IPS DF 6.9 (cell line): ENCODE data around the gene SLC35F1.

Source experiments
- DNase-seq: peaks from one replicate; pipeline ENCODE4 v3.0.0-alpha.2; 2013; ENCODE audit warnings: low read depth, low spot score
- H3K27ac ChIP-seq: one replicate; pipeline ENCODE4 v1.5.1; 2013; ENCODE audit warnings: low read length, control low read depth
- H3K27me3 ChIP-seq: 2 replicates; pipeline ENCODE4 v1.6.1; 2013; ENCODE audit warnings: mild to moderate bottlenecking, low read length; ENCODE audit not compliant: control insufficient read depth, insufficient read depth
- H3K36me3 ChIP-seq: 2 replicates; pipeline ENCODE4 v1.6.1; 2013; ENCODE audit warnings: low read length; ENCODE audit not compliant: control insufficient read depth, insufficient read depth
- H3K4me1 ChIP-seq: 2 replicates; pipeline ENCODE4 v1.6.1; 2013; ENCODE audit warnings: low read length; ENCODE audit not compliant: control insufficient read depth, insufficient read depth
- H3K4me3 ChIP-seq: 2 replicates; pipeline ENCODE4 v1.5.1; 2013; ENCODE audit warnings: mild to moderate bottlenecking, low read length
- H3K9me3 ChIP-seq: 2 replicates; pipeline ENCODE4 v1.6.1; 2013; ENCODE audit warnings: low read length, inconsistent platforms; ENCODE audit not compliant: control insufficient read depth, insufficient read depth
- WGBS: extraction: QIAGEN DNeasy Blood & Tissue Kit; methylation state at CpG from one replicate; pipeline ENCODE4 v1.1.7; 2013; ENCODE audit warnings: mixed read lengths, missing lambda C conversion rate; ENCODE audit not compliant: insufficient read length, insufficient coverage; 5-methylcytosine and 5-hydroxymethylcytosine counted together

SLC35F1 gene

GRCh38 chr6:118298476-118299427 lies 391.7 kb downstream of the SLC35F1 start:
- no CpG with 5 or more reads among the region's 8 CpGs for WGBS
- Histone ChIP-seq H3K36me3 (no peaks in the 10 kb centered on the region), H3K27ac (no peak overlapping the region), H3K27me3 (no peaks in the 10 kb centered on the region), H3K4me3 (no peak overlapping the region), H3K4me1 (no peaks in the 10 kb centered on the region), H3K9me3 (no peaks in the 10 kb centered on the region)
- no peak for DNase-seq

- 100% methylated on average over 2 of the region's 4 CpGs for WGBS
- no peak for DNase-seq
- no peak overlapping the region for H3K4me3 ChIP-seq
- H3K9me3 ChIP-seq = no peaks in the 10 kb centered on the region
- no peak overlapping the region for H3K27ac ChIP-seq
- H3K27me3 ChIP-seq = no peaks in the 10 kb centered on the region
- H3K4me1 ChIP-seq = no peaks in the 10 kb centered on the region
- H3K36me3 ChIP-seq = no peaks in the 10 kb centered on the region
These were observed 392.4 kb downstream of the SLC35F1 start for GRCh38 chr6:118299457-118299856.

- Histone ChIP-seq H3K4me1 (no peaks in the 10 kb centered on the region), H3K27me3 (no peaks in the 10 kb centered on the region), H3K4me3 (no peak overlapping the region), H3K36me3 (no peaks in the 10 kb centered on the region), H3K9me3 (no peaks in the 10 kb centered on the region), H3K27ac (no peak overlapping the region)
- no CpG with 5 or more reads among the region's 1 CpG for WGBS
- no peak for DNase-seq
These were observed 397.3 kb downstream of the SLC35F1 start for GRCh38 chr6:118304321-118304720.

GRCh38 chr6:118305081-118305480 lies 398.0 kb downstream of the SLC35F1 start:
- no peaks in the 10 kb centered on the region for H3K9me3 ChIP-seq
- H3K4me1 ChIP-seq = no peaks in the 10 kb centered on the region
- no peaks in the 10 kb centered on the region for H3K27me3 ChIP-seq
- DNase-seq = no peak
- no peak overlapping the region for H3K27ac ChIP-seq
- no CpG with 5 or more reads among the region's 1 CpG for WGBS
- H3K36me3 ChIP-seq = no peaks in the 10 kb centered on the region
- no peak overlapping the region for H3K4me3 ChIP-seq

GRCh38 chr6:118306392-118307238 lies 399.6 kb downstream of the SLC35F1 start:
- no peaks in the 10 kb centered on the region for H3K4me1 ChIP-seq
- no CpG with 5 or more reads among the region's 6 CpGs for WGBS
- no peak for DNase-seq
- H3K27me3 ChIP-seq = no peaks in the 10 kb centered on the region
- H3K4me3 ChIP-seq = no peak overlapping the region
- no peak overlapping the region for H3K27ac ChIP-seq
- no peaks in the 10 kb centered on the region for H3K36me3 ChIP-seq
- no peaks in the 10 kb centered on the region for H3K9me3 ChIP-seq

GRCh38 chr6:118307581-118307980 lies 400.5 kb downstream of the SLC35F1 start:
- no peak for DNase-seq
- no CpG with 5 or more reads among the region's 8 CpGs for WGBS
- Histone ChIP-seq H3K27ac (no peak overlapping the region), H3K4me3 (no peak overlapping the region), H3K27me3 (no peaks in the 10 kb centered on the region), H3K9me3 (no peaks in the 10 kb centered on the region), H3K4me1 (no peaks in the 10 kb centered on the region), H3K36me3 (no peaks in the 10 kb centered on the region)

GRCh38 chr6:118309337-118310093 lies 402.5 kb downstream of the SLC35F1 start:
- H3K36me3 ChIP-seq = no peaks in the 10 kb centered on the region
- H3K27ac ChIP-seq = no peak overlapping the region
- WGBS = no CpG with 5 or more reads among the region's 2 CpGs
- no peaks in the 10 kb centered on the region for H3K9me3 ChIP-seq
- no peaks in the 10 kb centered on the region for H3K27me3 ChIP-seq
- H3K4me1 ChIP-seq = no peaks in the 10 kb centered on the region
- DNase-seq = no peak
- H3K4me3 ChIP-seq = no peak overlapping the region

- H3K36me3 ChIP-seq = no peaks in the 10 kb centered on the region
- no peaks in the 10 kb centered on the region for H3K9me3 ChIP-seq
- DNase-seq = no peak
- no peaks in the 10 kb centered on the region for H3K27me3 ChIP-seq
- no peaks in the 10 kb centered on the region for H3K4me1 ChIP-seq
- no peak overlapping the region for H3K27ac ChIP-seq
- WGBS = no CpG with 5 or more reads among the region's 3 CpGs
- no peak overlapping the region for H3K4me3 ChIP-seq
These were observed 406.1 kb downstream of the SLC35F1 start for GRCh38 chr6:118313208-118313607.

GRCh38 chr6:118313762-118314161 lies 406.7 kb downstream of the SLC35F1 start:
- H3K36me3 ChIP-seq = no peaks in the 10 kb centered on the region
- no peak for DNase-seq
- H3K27me3 ChIP-seq = no peaks in the 10 kb centered on the region
- H3K27ac ChIP-seq = no peak overlapping the region
- H3K4me3 ChIP-seq = no peak overlapping the region
- H3K4me1 ChIP-seq = no peaks in the 10 kb centered on the region
- no CpG with 5 or more reads among the region's 3 CpGs for WGBS
- no peaks in the 10 kb centered on the region for H3K9me3 ChIP-seq

GRCh38 chr6:118316796-118317384 lies 409.8 kb downstream of the SLC35F1 start:
- DNase-seq = no peak
- no CpG with 5 or more reads among the region's 6 CpGs for WGBS
- Histone ChIP-seq H3K27ac (no peak overlapping the region), H3K27me3 (no peaks in the 10 kb centered on the region), H3K36me3 (no peaks in the 10 kb centered on the region), H3K4me3 (no peak overlapping the region), H3K9me3 (no peaks in the 10 kb centered on the region), H3K4me1 (no peaks in the 10 kb centered on the region)
